Measurements from ENCODE around the gene SPTY2D1.
"Not testable (repeated sequence)": the region's sequence is repeated elsewhere in the genome, so short reads cannot be mapped to it uniquely, and the experiment has no call there.

Gene SPTY2D1

DNA sequence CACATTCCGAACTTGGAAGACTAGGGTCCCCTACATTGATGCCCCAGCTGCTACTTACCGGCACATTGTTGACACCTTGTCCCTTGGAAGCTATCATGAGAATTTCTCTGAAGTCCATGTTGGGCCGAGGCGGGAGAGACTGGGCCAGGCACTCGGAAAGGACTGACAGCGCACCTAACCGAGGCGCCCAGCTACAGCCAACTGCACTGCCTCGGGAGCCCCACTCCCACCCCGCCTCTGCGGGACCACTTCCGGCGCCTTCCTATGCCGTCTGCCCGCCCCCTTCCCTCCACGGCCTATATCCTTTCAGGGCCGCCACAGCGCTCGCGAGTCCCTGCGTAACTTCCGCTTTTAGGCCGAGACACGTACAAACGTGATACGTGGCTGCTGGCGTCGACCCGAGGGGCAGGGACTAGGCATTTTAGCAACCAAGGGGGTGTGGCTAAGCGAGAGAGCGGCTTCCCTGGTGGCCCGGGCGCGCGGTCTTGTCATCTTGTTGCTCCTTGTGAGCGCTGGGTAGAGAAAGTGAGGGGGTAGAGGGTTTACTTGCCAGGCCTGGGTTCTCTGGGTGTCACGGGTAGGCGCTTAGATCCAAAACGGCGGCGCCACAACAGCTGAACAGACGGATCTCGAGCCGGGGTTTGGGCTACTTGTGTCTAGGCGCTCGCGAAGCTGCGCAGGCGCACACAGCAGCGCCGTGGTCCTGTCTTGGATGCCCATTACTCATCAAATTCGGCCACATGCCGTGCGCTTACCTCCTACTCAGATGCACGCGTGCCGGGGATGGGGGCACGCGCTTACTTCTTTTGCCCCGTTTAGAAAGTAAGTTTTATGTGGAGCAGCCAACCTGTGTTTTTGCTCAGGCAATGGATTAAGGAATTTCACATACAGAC is at the start of gene SPTY2D1:
Gene SPTY2D1 (minus strand): TSS at position 203 of the 893 bp plus-strand sequence. CDS start 85 bp downstream, at position 118.
- TF ChIP-seq, protein P1, sequence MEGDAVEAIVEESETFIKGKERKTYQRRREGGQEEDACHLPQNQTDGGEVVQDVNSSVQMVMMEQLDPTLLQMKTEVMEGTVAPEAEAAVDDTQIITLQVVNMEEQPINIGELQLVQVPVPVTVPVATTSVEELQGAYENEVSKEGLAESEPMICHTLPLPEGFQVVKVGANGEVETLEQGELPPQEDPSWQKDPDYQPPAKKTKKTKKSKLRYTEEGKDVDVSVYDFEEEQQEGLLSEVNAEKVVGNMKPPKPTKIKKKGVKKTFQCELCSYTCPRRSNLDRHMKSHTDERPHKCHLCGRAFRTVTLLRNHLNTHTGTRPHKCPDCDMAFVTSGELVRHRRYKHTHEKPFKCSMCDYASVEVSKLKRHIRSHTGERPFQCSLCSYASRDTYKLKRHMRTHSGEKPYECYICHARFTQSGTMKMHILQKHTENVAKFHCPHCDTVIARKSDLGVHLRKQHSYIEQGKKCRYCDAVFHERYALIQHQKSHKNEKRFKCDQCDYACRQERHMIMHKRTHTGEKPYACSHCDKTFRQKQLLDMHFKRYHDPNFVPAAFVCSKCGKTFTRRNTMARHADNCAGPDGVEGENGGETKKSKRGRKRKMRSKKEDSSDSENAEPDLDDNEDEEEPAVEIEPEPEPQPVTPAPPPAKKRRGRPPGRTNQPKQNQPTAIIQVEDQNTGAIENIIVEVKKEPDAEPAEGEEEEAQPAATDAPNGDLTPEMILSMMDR (IDR thresholded peaks at IDR 0.05; ENCODE audit: control extremely low read depth, extremely low read depth, low read depth, missing control alignments): no peak
- ChIA-PET POLR2A (interaction anchor here (1.0 to 2.0 kb wide), 5 partner anchors 15 to 240 kb away, joined by 3 to 11 read pairs (median 6); partner anchors contain the start of genes LDHA, TMEM86A and UEVLD), CTCF (interaction anchor here (1.6 to 7.1 kb wide), 3 partner anchors 16 to 94 kb away, joined by 6 to 65 read pairs (median 11); no protein-coding TSS in a partner anchor)
- peak; percentile 97 for DNase-seq (ENCODE audit: extremely low spot score)

DNA sequence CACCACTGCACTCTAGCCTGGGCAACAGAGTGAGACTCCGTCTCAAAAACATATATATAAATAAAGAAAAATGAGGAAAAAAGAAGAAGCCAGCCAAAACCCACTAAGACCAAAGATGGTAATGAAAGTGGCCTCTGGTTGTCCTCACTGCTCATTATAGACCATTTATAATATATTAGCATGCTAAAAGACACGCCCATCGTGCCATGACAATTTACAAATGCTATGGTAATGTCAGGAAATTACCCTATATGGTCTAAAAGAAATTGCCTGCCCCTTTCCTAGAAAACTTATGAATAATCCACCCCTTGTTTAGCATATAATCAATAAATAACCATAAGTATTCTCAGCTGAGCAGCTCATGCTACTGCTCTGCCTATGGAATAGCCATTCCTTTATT is 48.3 kb upstream of the SPTY2D1 start:
- no peak for DNase-seq (ENCODE audit: extremely low spot score)
- POLR2A ChIA-PET: no interaction called here
- TF ChIP-seq, protein P1 (IDR thresholded peaks at IDR 0.05; ENCODE audit: control extremely low read depth, extremely low read depth, low read depth, missing control alignments): no peak
- CTCF ChIA-PET: no interaction called here

DNA sequence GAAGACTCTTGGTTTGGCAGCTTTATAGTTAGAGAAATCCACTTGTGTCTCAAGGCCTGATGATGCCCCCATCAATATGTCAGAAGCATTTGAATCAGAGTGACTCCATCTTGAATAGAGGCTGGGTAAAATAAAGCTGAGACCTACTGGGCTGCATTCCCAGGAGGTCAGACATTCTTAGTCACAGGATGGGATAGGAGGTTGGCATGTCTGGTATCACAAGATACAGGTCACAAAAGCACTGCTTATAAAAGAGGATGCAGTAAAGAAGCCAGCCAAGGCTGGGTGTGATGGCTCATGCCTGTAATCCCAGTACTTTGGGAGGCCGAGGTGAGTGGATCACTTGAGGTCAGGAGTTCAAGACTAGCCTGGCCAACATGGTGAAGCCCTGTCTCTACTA is 47.8 kb upstream of the SPTY2D1 start:
- POLR2A ChIA-PET, CTCF ChIA-PET: not testable (repeated sequence)

GRCh38 chr11:18677560-18677959 is 43.4 kb upstream of the SPTY2D1 start:
- ChIA-PET POLR2A (no interaction called here), CTCF (interaction anchor here (2.4 kb wide), 1 partner anchor 45 kb away, joined by 9 read pairs; no protein-coding TSS in a partner anchor)
- no peak for DNase-seq (ENCODE audit: extremely low spot score)
- TF ChIP-seq, protein P1 (IDR thresholded peaks at IDR 0.05; ENCODE audit: control extremely low read depth, extremely low read depth, low read depth, missing control alignments): no peak

More for the DNA sequence above, 47.8 kb upstream of the SPTY2D1 start:
- not testable (repeated sequence) for DNase-seq (ENCODE audit: extremely low spot score)

- TF ChIP-seq, protein P1 (IDR thresholded peaks at IDR 0.05; ENCODE audit: control extremely low read depth, extremely low read depth, low read depth, missing control alignments): no peak
- ChIA-PET POLR2A (no interaction called here), CTCF (interaction anchor here (2.4 kb wide), 1 partner anchor 46 kb away, joined by 9 read pairs; no protein-coding TSS in a partner anchor)
- DNase-seq (ENCODE audit: extremely low spot score): no peak
These were observed 42.7 kb upstream of the SPTY2D1 start for GRCh38 chr11:18676803-18677202.

GRCh38 chr11:18672209-18672608 is 38.1 kb upstream of the SPTY2D1 start:
- CTCF ChIA-PET: interaction anchor here (1.0 kb wide), 1 partner anchor 50 kb away, joined by 3 read pairs; no protein-coding TSS in a partner anchor
- POLR2A ChIA-PET; DNase-seq (ENCODE audit: extremely low spot score): not testable (repeated sequence)

GRCh38 chr11:18671246-18671645 is 37.1 kb upstream of the SPTY2D1 start:
- ChIA-PET CTCF (no interaction called here), POLR2A (no interaction called here)
- DNase-seq (ENCODE audit: extremely low spot score): no peak
- TF ChIP-seq, protein P1 (IDR thresholded peaks at IDR 0.05; ENCODE audit: control extremely low read depth, extremely low read depth, low read depth, missing control alignments): no peak
